Heart right ventricle (tissue), 16 donors: ENCODE measurements around the gene DAGLA. TPM values are rescaled to one million over a fixed set of nuclear protein-coding genes. Genes with fewer than 3 reads are reported as not detected.

Experiments
- ATAC-seq, 8 donors: fragments of 200-7000 bp; cut with Tn5 transposase; one replicate each; pipeline ENCODE4 v1.9.1; 2020; ENCODE audit warnings: mild to moderate bottlenecking in 8 of 8, moderate library complexity in 8 of 8, moderate number of reproducible peaks in 1 of 8
- DNase-seq, 2 donors: peaks; one replicate each; pipeline ENCODE4 v3.0.0-alpha.2; 2020
- H3K27ac ChIP-seq, 10 donors: fragments of 200-600 bp; sonication (generic) in 2 of 10; one replicate each; pipeline versions ENCODE4 v1.5.0 to v1.8.0; 2020 to 2022; ENCODE audit warnings: mild to moderate bottlenecking in 3 of 10
- H3K27me3 ChIP-seq, 7 donors: fragments of 200-600 bp; one replicate each; pipeline ENCODE4 v1.8.0; 2021 to 2022; ENCODE audit warnings: mild to moderate bottlenecking in 2 of 7
- H3K36me3 ChIP-seq, 9 donors: fragments of 200-600 bp; sonication (generic) in 1 of 9; one replicate each; pipeline versions ENCODE4 v1.5.0 to v1.8.0; 2020 to 2022; ENCODE audit warnings: mild to moderate bottlenecking in 2 of 9
- H3K4me1 ChIP-seq, 9 donors: fragments of 200-600 bp; sonication (generic) in 1 of 9; one replicate each; pipeline versions ENCODE4 v1.5.0 to v1.8.0; 2020 to 2022; ENCODE audit warnings: mild to moderate bottlenecking in 4 of 9
- H3K4me3 ChIP-seq, 10 donors: fragments of 200-600 bp; sonication (generic) in 2 of 10; one replicate each; pipeline versions ENCODE4 v1.5.0 to v1.8.0; 2020 to 2022; ENCODE audit warnings: mild to moderate bottlenecking in 7 of 10, moderate library complexity in 2 of 10
- H3K9me3 ChIP-seq, 11 donors: fragments of 200-600 bp in 10 of 11; sonication (generic) in 2 of 11; one replicate each; pipeline versions ENCODE4 v1.5.0 to v1.8.0; 2013 to 2022; ENCODE audit warnings: mild to moderate bottlenecking in 2 of 11, control low read depth in 1 of 11, moderate library complexity in 1 of 11
- WGBS, 2 donors: extraction: QIAGEN DNeasy Blood & Tissue Kit; methylation state at CpG; one replicate each; pipeline ENCODE4 v1.1.7; 2013; ENCODE audit warnings: inconsistent platforms in 1 of 2; 5-methylcytosine and 5-hydroxymethylcytosine counted together
- intact Hi-C, 10 donors: fragments of 100-400 bp; cut with DNase I; formaldehyde crosslinking; loops; one replicate each; pipeline versions ENCODE4 v1.11.1 to v1.14.2; 2022
- polyA plus RNA-seq, 2 donors: library from polyadenylated mRNA; stranded (reverse); fragments of 200-250 nt; gene quantifications; one replicate each; pipeline ENCODE4 v1.2.3, GENCODE V29; 2013
- total RNA-seq, 10 donors: library from RNA; stranded (reverse); fragmentation: NEBNext Ultra II Directional in 3 of 10; extraction: Animal tissue kit (Norgen Biotek cat#: 25700) in 3 of 10; gene quantifications; one replicate each; pipeline versions ENCODE4 v1.2.1 to v1.2.4, GENCODE V29; 2021 to 2023
- TF ChIP-seq, protein P1 (sequence below), 9 donors: fragments of 200-600 bp; sonication (generic) in 2 of 9; IDR thresholded peaks; one replicate each; pipeline versions ENCODE4 v1.5.0 to v1.8.0; 2021 to 2022; ENCODE audit warnings: antibody characterized with exemption in 9 of 9, mild to moderate bottlenecking in 5 of 9, moderate library complexity in 1 of 9
- donor health status: Arrhythmogenic right ventricular cardiomyopathy.
- donor health status: ischemic (EF 13 %, LVEDD 7.1; RV severe dilation, severe dysfunction).
- donor health status: healthy with polysubstance abuse.
- donor health status: DM: no; HTN: yes; CAD: no.
- donor health status: DM: no; HTN: no; CAD: no.
- donor health status: ischemic (EF 25% LVEDD 6.9; RV normal size, moderate dysfunction).
- donor health status: ischemic (EF 25% LVEDD 5.7; RV mildly dilated, moderate dysfunction).
- donor health status: healthy.
- donor health status: DM: yes; HTN: yes; CAD: no.
- donor health status: Ischemic cardiomyopathy.
- donor health status: ischemic (EF 35%, LVEDD 5.7; RV mildly dilated, moderate dysfunction).
- donor health status: nonischemic (EF 11% LVEDD 7.7; RV severe dilation, severe dysfunction).
- donor health status: DM: yes; HTN: yes; CAD: no.
- donor health status: PGD.
- donor health status: ischemic (EF 29% LVEDD 5.4; RV normal size, mild dysfunction).
- donor health status: nonischemic (EF 23%, LVEDD 6.1; RV moderate dilation, normal function).

Gene DAGLA
- total and polyA plus RNA-seq, 12 donors, result 1.5 to 5.0 (median 3.2) TPM

DNA sequence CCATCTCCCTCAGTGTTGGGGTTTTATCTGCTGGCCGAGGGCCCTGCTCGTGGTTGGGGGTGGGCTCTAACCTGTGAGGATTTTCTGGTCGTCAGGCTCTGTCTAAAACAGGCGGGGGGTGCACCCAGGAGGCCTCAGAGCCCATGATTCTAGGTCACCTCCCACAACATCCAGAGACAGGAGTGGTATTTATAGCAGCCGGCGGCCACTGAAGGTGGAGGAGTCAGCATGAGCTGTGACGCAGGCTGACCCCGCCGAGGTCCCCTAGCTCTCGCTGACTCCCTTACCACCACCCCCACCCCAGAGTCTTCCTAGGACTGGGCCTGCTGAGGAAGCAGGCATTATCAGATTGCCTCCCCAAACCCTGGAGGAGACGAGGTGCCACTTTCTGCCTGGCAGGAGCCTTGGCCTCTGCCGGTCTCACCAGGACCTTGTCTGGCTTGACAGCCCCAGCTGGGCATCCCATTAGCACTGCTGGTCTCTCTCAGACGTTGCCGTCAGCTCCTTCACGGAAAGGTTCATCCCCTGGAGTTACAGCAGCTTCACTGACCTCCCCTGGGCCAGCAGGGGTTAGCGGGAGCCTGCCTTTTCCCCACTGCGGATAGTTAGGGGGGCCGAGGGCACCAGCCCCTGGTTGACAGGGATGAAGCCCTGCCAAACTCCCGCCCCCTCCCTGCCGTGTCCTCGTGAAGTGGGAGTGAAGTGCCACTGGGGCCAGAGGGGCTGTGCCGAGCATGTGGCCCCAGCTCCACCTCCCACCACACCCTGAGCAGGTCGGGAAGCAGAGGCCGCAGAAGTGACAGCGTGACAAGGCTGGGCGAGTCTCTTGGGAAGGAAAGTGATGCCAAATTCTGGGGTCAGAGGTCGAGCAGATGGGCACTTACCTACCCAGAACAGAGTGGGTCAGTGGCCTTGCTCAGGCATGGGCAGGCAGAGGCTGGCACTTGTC lies 26.5 kb downstream of the DAGLA start:
- intact Hi-C loops, result no loop called here
- H3K4me3 ChIP-seq, result no peak overlapping the region
- no peaks in the 10 kb centered on the region for H3K27me3 ChIP-seq
- no peaks in the 10 kb centered on the region for H3K36me3 ChIP-seq
- DNase-seq (peak in 1 of 2 donors; percentile 38), ATAC-seq (peak in 6 of 8 donors; percentile 47 to 87 (median 71))
- H3K27ac ChIP-seq, result peak overlapping the region in 6 of 10 donors; percentile 1 to 55 (median 18)
- H3K9me3 ChIP-seq, result no peaks in the 10 kb centered on the region
- TF ChIP-seq, protein P1, sequence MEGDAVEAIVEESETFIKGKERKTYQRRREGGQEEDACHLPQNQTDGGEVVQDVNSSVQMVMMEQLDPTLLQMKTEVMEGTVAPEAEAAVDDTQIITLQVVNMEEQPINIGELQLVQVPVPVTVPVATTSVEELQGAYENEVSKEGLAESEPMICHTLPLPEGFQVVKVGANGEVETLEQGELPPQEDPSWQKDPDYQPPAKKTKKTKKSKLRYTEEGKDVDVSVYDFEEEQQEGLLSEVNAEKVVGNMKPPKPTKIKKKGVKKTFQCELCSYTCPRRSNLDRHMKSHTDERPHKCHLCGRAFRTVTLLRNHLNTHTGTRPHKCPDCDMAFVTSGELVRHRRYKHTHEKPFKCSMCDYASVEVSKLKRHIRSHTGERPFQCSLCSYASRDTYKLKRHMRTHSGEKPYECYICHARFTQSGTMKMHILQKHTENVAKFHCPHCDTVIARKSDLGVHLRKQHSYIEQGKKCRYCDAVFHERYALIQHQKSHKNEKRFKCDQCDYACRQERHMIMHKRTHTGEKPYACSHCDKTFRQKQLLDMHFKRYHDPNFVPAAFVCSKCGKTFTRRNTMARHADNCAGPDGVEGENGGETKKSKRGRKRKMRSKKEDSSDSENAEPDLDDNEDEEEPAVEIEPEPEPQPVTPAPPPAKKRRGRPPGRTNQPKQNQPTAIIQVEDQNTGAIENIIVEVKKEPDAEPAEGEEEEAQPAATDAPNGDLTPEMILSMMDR (IDR thresholded peaks at IDR 0.05), result no peak
- H3K4me1 ChIP-seq, result peaks cover 0 to 18% (median 6%) of the 10 kb centered on the region in 9 donors
- WGBS, 2 donors, result 53 to 69% methylated on average over 27 of the region's 27 CpGs

DNA sequence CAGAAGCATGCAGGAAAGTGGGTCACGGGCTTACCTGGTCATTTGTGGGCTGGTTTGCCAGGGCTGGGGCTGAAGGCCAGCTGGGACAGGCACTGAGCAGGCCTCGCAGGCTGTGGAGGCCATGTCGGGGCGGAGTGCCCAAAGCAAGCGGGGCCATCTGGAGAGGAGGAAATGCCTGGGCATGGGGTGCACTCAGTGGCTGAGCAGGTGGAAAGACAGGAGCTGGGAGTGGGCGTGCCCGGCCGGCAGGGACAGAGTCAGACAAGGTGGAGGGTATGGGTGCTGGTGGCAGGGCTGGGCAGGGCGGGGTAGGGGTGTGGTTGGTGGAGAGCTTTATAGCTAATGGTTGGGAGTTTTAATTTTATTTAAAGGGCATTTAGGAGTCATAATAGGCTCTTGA lies 27.4 kb downstream of the DAGLA start:
- TF ChIP-seq, protein P1 (IDR thresholded peaks at IDR 0.05), result no peak
- 99% methylated on average over 9 of the region's 9 CpGs for WGBS, 2 donors
- Histone ChIP-seq H3K9me3 (no peaks in the 10 kb centered on the region), H3K27me3 (no peaks in the 10 kb centered on the region), H3K27ac (no peak overlapping the region), H3K36me3 (no peaks in the 10 kb centered on the region), H3K4me3 (no peak overlapping the region), H3K4me1 (peaks cover 0 to 16% (median 5%) of the 10 kb centered on the region in 9 donors)
- DNase-seq, result no peak
- no peak for ATAC-seq
- intact Hi-C loops, result no loop called here

DNA sequence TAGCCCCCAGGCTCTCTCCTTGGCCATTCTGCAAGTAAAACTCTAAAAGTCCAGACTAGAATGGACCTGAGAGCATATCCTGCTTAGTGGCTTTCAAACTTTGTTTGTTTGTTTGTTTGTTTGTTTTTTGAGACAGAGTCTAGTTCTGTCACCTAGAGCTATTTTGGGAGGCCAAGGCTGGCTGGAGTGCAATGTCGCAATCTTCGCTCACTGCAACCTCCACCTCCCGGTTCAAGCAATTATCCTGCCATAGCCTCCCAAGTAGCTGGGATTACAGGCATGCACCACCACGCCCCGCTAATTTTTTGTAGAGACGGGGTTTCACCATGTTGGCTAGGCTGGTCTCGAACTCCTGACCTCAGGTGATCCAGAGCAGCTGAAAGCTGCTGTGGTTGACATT lies 28.9 kb downstream of the DAGLA start:
- Histone ChIP-seq H3K4me3 (no peak overlapping the region), H3K36me3 (no peaks in the 10 kb centered on the region), H3K27ac (no peak overlapping the region), H3K9me3 (no peaks in the 10 kb centered on the region), H3K4me1 (peaks cover 0 to 16% (median 5%) of the 10 kb centered on the region in 9 donors), H3K27me3 (no peaks in the 10 kb centered on the region)
- TF ChIP-seq, protein P1 (IDR thresholded peaks at IDR 0.05), result no peak
- DNase-seq, result no peak
- intact Hi-C loops, result no loop called here
- ATAC-seq, result no peak
- 98% methylated on average over 7 of the region's 7 CpGs for WGBS, 2 donors

DNA sequence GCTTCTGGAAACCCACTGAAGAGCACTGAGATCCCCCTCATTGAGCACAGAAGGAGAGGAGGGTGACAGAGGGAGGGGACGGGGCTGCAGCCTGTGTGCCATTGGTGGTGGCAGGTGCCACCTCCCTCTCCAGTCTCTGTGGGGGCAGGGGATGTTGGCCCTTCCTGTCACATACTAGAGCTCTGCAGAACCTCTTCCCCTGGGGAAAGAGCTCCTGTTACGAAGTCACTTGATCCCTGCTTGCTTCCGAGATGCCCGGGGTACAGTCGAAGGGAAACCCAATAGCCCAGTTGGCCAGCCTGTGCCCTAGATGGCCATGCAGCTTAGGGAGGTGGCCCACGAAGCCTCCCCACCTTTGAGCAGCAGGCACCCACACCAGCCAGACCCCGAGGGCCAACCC lies 29.4 kb downstream of the DAGLA start:
- Histone ChIP-seq H3K4me3 (no peak overlapping the region), H3K27ac (no peak overlapping the region), H3K27me3 (no peaks in the 10 kb centered on the region), H3K4me1 (peaks cover 0 to 16% (median 5%) of the 10 kb centered on the region in 9 donors), H3K9me3 (no peaks in the 10 kb centered on the region), H3K36me3 (no peaks in the 10 kb centered on the region)
- WGBS, 2 donors, result 77 to 83% methylated on average over 7 of the region's 7 CpGs
- no peak for ATAC-seq
- TF ChIP-seq, protein P1 (IDR thresholded peaks at IDR 0.05), result no peak
- no peak for DNase-seq
- intact Hi-C loops, result no loop called here
